ENCODE measurements around the gene BGLAP.
A peak's percentile ranks its signal among the peaks of the same experiment; 100 is the strongest.

Gene BGLAP

GRCh38 chr1:156194300-156194652, 47.7 kb upstream of the BGLAP start:
- peak overlapping the region; percentile 2; the same call in 1 of the 2 replicates for H2AFZ ChIP-seq (ENCODE audit: low read length)

GRCh38 chr1:156195853-156196252, 46.1 kb upstream of the BGLAP start:
- no peaks in the 10 kb centered on the region for H3K27me3 ChIP-seq (ENCODE audit: insufficient read depth, low read length, poor library complexity, severe bottlenecking)
- H3K9me2 ChIP-seq (replicated peaks; ENCODE audit: low read depth, low read length), result no peaks in the 10 kb centered on the region
- H3F3A ChIP-seq (ENCODE audit: low read depth), result no peaks in the 10 kb centered on the region
- H2AFZ ChIP-seq (ENCODE audit: low read length), result no peak overlapping the region
- peak overlapping the region; percentile 96 for H3K4me2 ChIP-seq (ENCODE audit: low read depth, low read length, poor library complexity, severe bottlenecking)
- no peaks in the 10 kb centered on the region for H3K9me3 ChIP-seq (ENCODE audit: insufficient read depth, low read depth, low read length)
- H3K4me1 ChIP-seq (ENCODE audit: insufficient read depth, low read length, poor library complexity, severe bottlenecking), result peaks cover 55% of the 10 kb centered on the region
- H3K9ac ChIP-seq (ENCODE audit: low read depth, low read length, poor library complexity, severe bottlenecking), result peak overlapping the region; percentile 44
- peaks cover 72% of the 10 kb centered on the region for H3K79me2 ChIP-seq (ENCODE audit: insufficient read depth, low read length)
- peaks cover 14% of the 10 kb centered on the region for H4K20me1 ChIP-seq (ENCODE audit: insufficient read depth, low read length, poor library complexity, severe bottlenecking)
- H3K36me3 ChIP-seq (ENCODE audit: insufficient read depth, low read length), result peaks cover 7% of the 10 kb centered on the region; the same call in 1 of the 2 replicates
- TF ChIP-seq EZH2phosphoT487 (IDR thresholded peaks at IDR 0.05; ENCODE audit: borderline replicate concordance), result no peak
- no peak for TF ChIP-seq CTCF (conservative IDR thresholded peaks at IDR 0.05; ENCODE audit: low read length)
- peak overlapping the region; percentile 44 for H3K4me3 ChIP-seq (ENCODE audit: low read length, poor library complexity, severe bottlenecking)

More at GRCh38 chr1:156194300-156194652, 47.7 kb upstream of the BGLAP start:
- Histone ChIP-seq H4K20me1 (ENCODE audit: insufficient read depth, low read length, poor library complexity, severe bottlenecking) (peaks cover 11% of the 10 kb centered on the region), H3K27me3 (ENCODE audit: insufficient read depth, low read length, poor library complexity, severe bottlenecking) (no peaks in the 10 kb centered on the region), H3K36me3 (ENCODE audit: insufficient read depth, low read length) (no peaks in the 10 kb centered on the region), H3K4me3 (ENCODE audit: low read length, poor library complexity, severe bottlenecking) (peak overlapping the region; percentile 92), H3K9me3 (ENCODE audit: insufficient read depth, low read depth, low read length) (no peaks in the 10 kb centered on the region), H3K4me1 (ENCODE audit: insufficient read depth, low read length, poor library complexity, severe bottlenecking) (peaks cover 45% of the 10 kb centered on the region), H3K9me2 (replicated peaks; ENCODE audit: low read depth, low read length) (no peaks in the 10 kb centered on the region), H3K79me2 (ENCODE audit: insufficient read depth, low read length) (peaks cover 59% of the 10 kb centered on the region), H3K4me2 (ENCODE audit: low read depth, low read length, poor library complexity, severe bottlenecking) (peak overlapping the region; percentile 96), H3K9ac (ENCODE audit: low read depth, low read length, poor library complexity, severe bottlenecking) (peak overlapping the region; percentile 83), H3F3A (ENCODE audit: low read depth) (no peaks in the 10 kb centered on the region)
- TF ChIP-seq EZH2phosphoT487 (IDR thresholded peaks at IDR 0.05; ENCODE audit: borderline replicate concordance) (no peak), CTCF (conservative IDR thresholded peaks at IDR 0.05; ENCODE audit: low read length) (no peak)

GRCh38 chr1:156196445-156196844, 45.5 kb upstream of the BGLAP start:
- Histone ChIP-seq H3K27me3 (ENCODE audit: insufficient read depth, low read length, poor library complexity, severe bottlenecking) (no peaks in the 10 kb centered on the region), H3K4me1 (ENCODE audit: insufficient read depth, low read length, poor library complexity, severe bottlenecking) (peaks cover 59% of the 10 kb centered on the region), H2AFZ (ENCODE audit: low read length) (no peak overlapping the region), H3K4me2 (ENCODE audit: low read depth, low read length, poor library complexity, severe bottlenecking) (peak overlapping the region; percentile 96), H3K9me2 (replicated peaks; ENCODE audit: low read depth, low read length) (no peaks in the 10 kb centered on the region), H3K36me3 (ENCODE audit: insufficient read depth, low read length) (peaks cover 7% of the 10 kb centered on the region; the same call in 1 of the 2 replicates), H3K9ac (ENCODE audit: low read depth, low read length, poor library complexity, severe bottlenecking) (peak overlapping the region; percentile 44), H3K4me3 (ENCODE audit: low read length, poor library complexity, severe bottlenecking) (peak overlapping the region; percentile 44), H3K9me3 (ENCODE audit: insufficient read depth, low read depth, low read length) (no peaks in the 10 kb centered on the region), H3F3A (ENCODE audit: low read depth) (no peaks in the 10 kb centered on the region), H4K20me1 (ENCODE audit: insufficient read depth, low read length, poor library complexity, severe bottlenecking) (peaks cover 16% of the 10 kb centered on the region), H3K79me2 (ENCODE audit: insufficient read depth, low read length) (peaks cover 78% of the 10 kb centered on the region)
- no peak for TF ChIP-seq CTCF (conservative IDR thresholded peaks at IDR 0.05; ENCODE audit: low read length)
- no peak for TF ChIP-seq EZH2phosphoT487 (IDR thresholded peaks at IDR 0.05; ENCODE audit: borderline replicate concordance)

Measured in Loucy (cell line).